GM23248 (cell line): ENCODE results near the gene CNFN. TPM values are rescaled to one million over a fixed set of nuclear protein-coding genes. Genes with fewer than 3 reads are reported as not detected.

Experiments used
- DNase-seq: peaks from one replicate; pipeline ENCODE4 v3.0.0-alpha.2; 2015
- H2AFZ ChIP-seq: fragments of 200-600 bp; sonication (generic); 2 replicates; pipeline ENCODE4 v1.6.1; 2016; ENCODE audit warnings: antibody characterized with exemption
- H3F3A ChIP-seq: fragments of 200-600 bp; sonication (generic); 2 replicates; pipeline ENCODE4 v1.6.1; 2016; ENCODE audit warnings: mild to moderate bottlenecking, antibody characterized with exemption, mixed run types; ENCODE audit not compliant: insufficient read depth
- H3K27ac ChIP-seq: fragments of 200-600 bp; sonication (generic); 2 replicates; pipeline ENCODE4 v1.5.1; 2016; ENCODE audit warnings: mild to moderate bottlenecking
- H3K27me3 ChIP-seq: fragments of 200-600 bp; sonication (generic); replicated peaks from 2 replicates; pipeline ENCODE4 v1.6.1; 2016; ENCODE audit warnings: mild to moderate bottlenecking; ENCODE audit not compliant: insufficient read depth
- H3K36me3 ChIP-seq: fragments of 200-600 bp; sonication (generic); 2 replicates; pipeline ENCODE4 v1.6.1; 2016; ENCODE audit warnings: low read depth, mild to moderate bottlenecking
- H3K4me1 ChIP-seq: fragments of 200-600 bp; sonication (generic); 2 replicates; pipeline ENCODE4 v1.6.1; 2016; ENCODE audit warnings: mild to moderate bottlenecking; ENCODE audit not compliant: insufficient read depth
- H3K4me2 ChIP-seq: fragments of 200-600 bp; sonication (generic); one replicate; pipeline ENCODE4 v1.6.1; 2016; ENCODE audit warnings: mild to moderate bottlenecking; ENCODE audit not compliant: unreplicated experiment
- H3K4me3 ChIP-seq: fragments of 200-600 bp; sonication (generic); 2 replicates; pipeline ENCODE4 v1.5.1; 2016; ENCODE audit warnings: mild to moderate bottlenecking
- H3K79me2 ChIP-seq: fragments of 200-600 bp; sonication (generic); 2 replicates; pipeline ENCODE4 v1.6.1; 2016; ENCODE audit warnings: mild to moderate bottlenecking; ENCODE audit not compliant: insufficient read depth
- H3K9ac ChIP-seq: fragments of 200-600 bp; sonication (generic); 2 replicates; pipeline ENCODE4 v1.6.1; 2016; ENCODE audit warnings: mild to moderate bottlenecking
- H3K9me2 ChIP-seq: fragments of 200-600 bp; sonication (generic); 2 replicates; pipeline ENCODE4 v1.6.1; 2016; ENCODE audit warnings: mixed run types, mild to moderate bottlenecking, moderate library complexity; ENCODE audit not compliant: insufficient read depth
- H3K9me3 ChIP-seq: fragments of 200-600 bp; sonication (generic); one replicate; pipeline ENCODE4 v1.6.1; 2017; ENCODE audit warnings: low read depth
- H4K20me1 ChIP-seq: fragments of 200-600 bp; sonication (generic); 2 replicates; pipeline ENCODE4 v1.6.0; 2016; ENCODE audit not compliant: insufficient read depth
- EZH2 ChIP-seq: fragments of 200-600 bp; sonication (generic); IDR thresholded peaks from 2 replicates; pipeline ENCODE4 v1.6.1; 2018; ENCODE audit warnings: antibody characterized with exemption, mild to moderate bottlenecking; ENCODE audit not compliant: insufficient read depth, poor library complexity, severe bottlenecking
- EZH2phosphoT487 ChIP-seq: fragments of 200-600 bp; sonication (generic); IDR thresholded peaks from 2 replicates; pipeline ENCODE4 v1.6.1; 2018; ENCODE audit warnings: antibody characterized with exemption, moderate library complexity, mild to moderate bottlenecking, low read depth; ENCODE audit not compliant: insufficient read depth
- WGBS, 2 experiments: methylation state at CpG; one replicate each; pipeline ENCODE4 v1.1.6; 2015 to 2017; ENCODE audit warnings: low lambda C conversion rate in 2 of 2, low coverage in 1 of 2; ENCODE audit errors: missing lambda C conversion rate in 2 of 2; 5-methylcytosine and 5-hydroxymethylcytosine counted together
- in situ Hi-C: fragments of 300-500 bp; cut with MboI; formaldehyde crosslinking; loops from 2 replicates; pipeline ENCODE4 v1.15.0; 2020
- polyA plus RNA-seq: library from polyadenylated mRNA; unstranded; fragments of >200 nt; fragmentation: Nextera tagmentation; extraction: Ambion mirVana; gene quantifications from 2 replicates; pipeline ENCODE4 v1.2.1, GENCODE V29; 2016
- total RNA-seq: library from RNA; depleted of rRNA; stranded (reverse); fragments of >200 nt; shearing (Covaris generic); gene quantifications from 2 replicates; pipeline ENCODE4 v1.2.3, GENCODE V29; 2014

CNFN gene
- total and polyA plus RNA-seq, 2 experiments from 2014 or later: 1.1 TPM; not detected in 1

GRCh38 chr19:42386974-42387707, 3.0 kb downstream of the CNFN start:
- Histone ChIP-seq H3K9ac (peak overlapping the region; percentile 44; the same call in 1 of the 2 replicates), H3K4me2 (peak overlapping the region; percentile 75), H2AFZ (peak overlapping the region; percentile 94), H3K27ac (no peak overlapping the region), H3K9me3 (no peaks in the 10 kb centered on the region), H3K79me2 (no peaks in the 10 kb centered on the region), H3K4me3 (peak overlapping the region; percentile 66), H3K9me2 (no peaks in the 10 kb centered on the region), H3K27me3 (peaks cover 2% of the 10 kb centered on the region; the same call in 1 of the 2 replicates), H3K36me3 (no peaks in the 10 kb centered on the region), H3F3A (no peaks in the 10 kb centered on the region), H3K4me1 (no peaks in the 10 kb centered on the region), H4K20me1 (no peaks in the 10 kb centered on the region)
- TF ChIP-seq EZH2phosphoT487 (no peak), EZH2 (no peak)
- WGBS, 2 experiments: 5% methylated on average over 33 to 47 of the region's 48 CpGs
- DNase-seq: peak; percentile 73
- in situ Hi-C loops: no loop called here

- DNase-seq: no peak
- H3K9ac ChIP-seq: no peak overlapping the region
- no peak overlapping the region for H2AFZ ChIP-seq
- no peak overlapping the region for H3K4me3 ChIP-seq
- 66 to 68% methylated on average over 6 of the region's 6 CpGs for WGBS, 2 experiments
- H3K9me3 ChIP-seq: no peaks in the 10 kb centered on the region
- H3K4me2 ChIP-seq: no peak overlapping the region
- H3K27ac ChIP-seq: no peak overlapping the region
- H3K4me1 ChIP-seq: no peaks in the 10 kb centered on the region
- H3K79me2 ChIP-seq: no peaks in the 10 kb centered on the region
- H4K20me1 ChIP-seq: no peaks in the 10 kb centered on the region
- H3F3A ChIP-seq: no peaks in the 10 kb centered on the region
- peaks cover 3% of the 10 kb centered on the region; the same call in 1 of the 2 replicates for H3K27me3 ChIP-seq
- in situ Hi-C loops: no loop called here
- TF ChIP-seq EZH2phosphoT487 (no peak), EZH2 (no peak)
- no peaks in the 10 kb centered on the region for H3K9me2 ChIP-seq
- H3K36me3 ChIP-seq: no peaks in the 10 kb centered on the region
Observed at GRCh38 chr19:42380155-42380554, 9.9 kb downstream of the CNFN start.

GRCh38 chr19:42378225-42379215, 11.6 kb downstream of the CNFN start:
- Histone ChIP-seq H3K27ac (no peak overlapping the region), H3K9ac (no peak overlapping the region), H3K4me2 (no peak overlapping the region), H3K4me1 (no peaks in the 10 kb centered on the region), H3K36me3 (no peaks in the 10 kb centered on the region), H3K79me2 (no peaks in the 10 kb centered on the region), H3K27me3 (peaks cover 3% of the 10 kb centered on the region; the same call in 1 of the 2 replicates), H2AFZ (no peak overlapping the region), H3K4me3 (no peak overlapping the region), H3F3A (no peaks in the 10 kb centered on the region), H3K9me3 (no peaks in the 10 kb centered on the region), H3K9me2 (no peaks in the 10 kb centered on the region), H4K20me1 (no peaks in the 10 kb centered on the region)
- 73 to 76% methylated on average over 17 of the region's 17 CpGs for WGBS, 2 experiments
- no peak for DNase-seq
- in situ Hi-C loops: no loop called here
- TF ChIP-seq EZH2 (no peak), EZH2phosphoT487 (no peak)

GRCh38 chr19:42376177-42376555, 13.9 kb downstream of the CNFN start:
- Histone ChIP-seq H3K9me3 (no peaks in the 10 kb centered on the region), H3K27ac (no peak overlapping the region), H3K9ac (no peak overlapping the region), H3K79me2 (no peaks in the 10 kb centered on the region), H3K4me1 (no peaks in the 10 kb centered on the region), H4K20me1 (no peaks in the 10 kb centered on the region), H3K4me2 (no peak overlapping the region), H3K36me3 (no peaks in the 10 kb centered on the region), H3K27me3 (no peaks in the 10 kb centered on the region), H3K4me3 (no peak overlapping the region), H2AFZ (no peak overlapping the region), H3F3A (no peaks in the 10 kb centered on the region), H3K9me2 (no peaks in the 10 kb centered on the region)
- in situ Hi-C loops: no loop called here
- DNase-seq: no peak
- WGBS, 2 experiments: 93 to 95% methylated on average over 17 of the region's 17 CpGs
- no peak for TF ChIP-seq EZH2phosphoT487
- TF ChIP-seq EZH2: no peak
